Parathyroid adenoma (tissue), 2 donors: Measurements from ENCODE around the gene LMX1B.

ENCODE experiments used
- H2AFZ ChIP-seq: fragments of 300-600 bp; sonication (generic); one replicate; pipeline ENCODE4 v1.7.0; 2017; ENCODE audit warnings: antibody characterized with exemption, mild to moderate bottlenecking
- H3K27ac ChIP-seq: fragments of 300-600 bp; sonication (generic); one replicate; pipeline ENCODE4 v1.7.0; 2017
- H3K27me3 ChIP-seq: fragments of 300-600 bp; sonication (generic); one replicate; pipeline ENCODE4 v1.7.0; 2017; ENCODE audit warnings: low read length; ENCODE audit not compliant: control insufficient read depth, insufficient read depth
- H3K36me3 ChIP-seq: fragments of 300-600 bp; sonication (generic); one replicate; pipeline ENCODE4 v1.7.0; 2017; ENCODE audit warnings: low read length; ENCODE audit not compliant: control insufficient read depth, insufficient read depth
- H3K4me1 ChIP-seq: fragments of 300-600 bp; sonication (generic); one replicate; pipeline ENCODE4 v1.7.0; 2017; ENCODE audit warnings: control low read depth
- H3K4me2 ChIP-seq: fragments of 300-600 bp; sonication (generic); one replicate; pipeline ENCODE4 v1.7.0; 2017; ENCODE audit warnings: low read length
- H3K4me3 ChIP-seq: fragments of 300-600 bp; sonication (generic); one replicate; pipeline ENCODE4 v1.7.0; 2017; ENCODE audit warnings: low read depth, low read length
- H3K79me2 ChIP-seq: fragments of 300-600 bp; sonication (generic); one replicate; pipeline ENCODE4 v1.7.0; 2017; ENCODE audit warnings: control low read depth
- H3K9ac ChIP-seq: fragments of 300-600 bp; sonication (generic); one replicate; pipeline ENCODE4 v1.7.0; 2017; ENCODE audit warnings: mild to moderate bottlenecking
- H3K9me3 ChIP-seq: fragments of 300-600 bp; sonication (generic); one replicate; pipeline ENCODE4 v1.7.0; 2017; ENCODE audit warnings: low read length; ENCODE audit not compliant: control insufficient read depth
- TF ChIP-seq, protein P1 (sequence below): fragments of 300-600 bp; sonication (generic); IDR thresholded peaks from one replicate; pipeline ENCODE4 v1.7.0; 2017; ENCODE audit warnings: antibody characterized with exemption, mild to moderate bottlenecking
- donor health status: primary hyperparathyroidism.

The LMX1B gene

DNA sequence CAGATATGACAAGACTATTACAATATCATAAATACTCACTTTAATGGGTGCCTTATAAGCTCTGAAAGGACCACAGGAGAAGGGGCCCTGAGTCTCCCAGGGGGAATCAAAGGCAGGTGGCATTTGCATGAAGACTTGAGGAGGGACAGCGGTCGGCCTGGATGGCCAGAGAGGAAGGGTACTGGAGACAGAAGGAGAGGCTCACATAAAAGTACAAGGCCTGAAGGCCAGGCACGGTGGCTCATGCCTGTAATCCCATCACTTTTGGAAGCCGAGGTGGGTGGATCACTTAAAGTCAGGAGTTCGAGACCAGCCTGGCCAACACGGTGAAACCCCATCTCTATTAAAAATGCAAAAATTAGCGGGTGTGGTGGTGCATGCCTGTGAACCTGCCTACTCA is 29.1 kb upstream of the LMX1B start:
- H3K9me3 ChIP-seq, result no peaks in the 10 kb centered on the region
- H2AFZ ChIP-seq, result no peak overlapping the region
- H3K4me2 ChIP-seq, result no peak overlapping the region
- H3K27ac ChIP-seq, result no peak overlapping the region
- H3K9ac ChIP-seq, result no peak overlapping the region
- no peaks in the 10 kb centered on the region for H3K79me2 ChIP-seq
- TF ChIP-seq, protein P1, sequence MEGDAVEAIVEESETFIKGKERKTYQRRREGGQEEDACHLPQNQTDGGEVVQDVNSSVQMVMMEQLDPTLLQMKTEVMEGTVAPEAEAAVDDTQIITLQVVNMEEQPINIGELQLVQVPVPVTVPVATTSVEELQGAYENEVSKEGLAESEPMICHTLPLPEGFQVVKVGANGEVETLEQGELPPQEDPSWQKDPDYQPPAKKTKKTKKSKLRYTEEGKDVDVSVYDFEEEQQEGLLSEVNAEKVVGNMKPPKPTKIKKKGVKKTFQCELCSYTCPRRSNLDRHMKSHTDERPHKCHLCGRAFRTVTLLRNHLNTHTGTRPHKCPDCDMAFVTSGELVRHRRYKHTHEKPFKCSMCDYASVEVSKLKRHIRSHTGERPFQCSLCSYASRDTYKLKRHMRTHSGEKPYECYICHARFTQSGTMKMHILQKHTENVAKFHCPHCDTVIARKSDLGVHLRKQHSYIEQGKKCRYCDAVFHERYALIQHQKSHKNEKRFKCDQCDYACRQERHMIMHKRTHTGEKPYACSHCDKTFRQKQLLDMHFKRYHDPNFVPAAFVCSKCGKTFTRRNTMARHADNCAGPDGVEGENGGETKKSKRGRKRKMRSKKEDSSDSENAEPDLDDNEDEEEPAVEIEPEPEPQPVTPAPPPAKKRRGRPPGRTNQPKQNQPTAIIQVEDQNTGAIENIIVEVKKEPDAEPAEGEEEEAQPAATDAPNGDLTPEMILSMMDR, result no peak
- no peak overlapping the region for H3K4me3 ChIP-seq
- H3K27me3 ChIP-seq, result no peaks in the 10 kb centered on the region
- no peaks in the 10 kb centered on the region for H3K4me1 ChIP-seq
- H3K36me3 ChIP-seq, result no peaks in the 10 kb centered on the region

DNA sequence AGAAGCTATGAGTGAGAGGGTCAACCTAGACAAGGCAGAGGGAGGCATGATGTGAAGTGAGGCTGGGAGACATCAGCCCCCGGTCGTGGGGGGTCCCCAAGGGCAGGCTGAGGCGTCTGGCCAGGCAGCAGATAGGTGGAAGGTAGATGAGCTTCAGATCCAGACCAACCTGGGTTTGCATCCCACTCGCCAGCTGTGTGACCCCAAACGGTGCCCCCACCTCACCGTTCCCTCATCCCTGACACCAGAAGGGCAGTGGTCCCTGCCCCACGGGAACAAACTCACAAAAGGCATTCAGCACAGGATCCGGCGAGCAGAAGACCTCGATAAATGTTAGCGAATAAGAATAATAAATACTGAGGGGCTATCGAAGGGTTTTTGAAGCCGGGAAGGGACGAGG is 27.5 kb upstream of the LMX1B start:
- no peak overlapping the region for H3K4me2 ChIP-seq
- H2AFZ ChIP-seq, result no peak overlapping the region
- no peaks in the 10 kb centered on the region for H3K36me3 ChIP-seq
- TF ChIP-seq, protein P1, result no peak
- no peaks in the 10 kb centered on the region for H3K27me3 ChIP-seq
- H3K9me3 ChIP-seq, result no peaks in the 10 kb centered on the region
- H3K9ac ChIP-seq, result no peak overlapping the region
- no peaks in the 10 kb centered on the region for H3K79me2 ChIP-seq
- no peak overlapping the region for H3K4me3 ChIP-seq
- no peak overlapping the region for H3K27ac ChIP-seq
- H3K4me1 ChIP-seq, result no peaks in the 10 kb centered on the region

DNA sequence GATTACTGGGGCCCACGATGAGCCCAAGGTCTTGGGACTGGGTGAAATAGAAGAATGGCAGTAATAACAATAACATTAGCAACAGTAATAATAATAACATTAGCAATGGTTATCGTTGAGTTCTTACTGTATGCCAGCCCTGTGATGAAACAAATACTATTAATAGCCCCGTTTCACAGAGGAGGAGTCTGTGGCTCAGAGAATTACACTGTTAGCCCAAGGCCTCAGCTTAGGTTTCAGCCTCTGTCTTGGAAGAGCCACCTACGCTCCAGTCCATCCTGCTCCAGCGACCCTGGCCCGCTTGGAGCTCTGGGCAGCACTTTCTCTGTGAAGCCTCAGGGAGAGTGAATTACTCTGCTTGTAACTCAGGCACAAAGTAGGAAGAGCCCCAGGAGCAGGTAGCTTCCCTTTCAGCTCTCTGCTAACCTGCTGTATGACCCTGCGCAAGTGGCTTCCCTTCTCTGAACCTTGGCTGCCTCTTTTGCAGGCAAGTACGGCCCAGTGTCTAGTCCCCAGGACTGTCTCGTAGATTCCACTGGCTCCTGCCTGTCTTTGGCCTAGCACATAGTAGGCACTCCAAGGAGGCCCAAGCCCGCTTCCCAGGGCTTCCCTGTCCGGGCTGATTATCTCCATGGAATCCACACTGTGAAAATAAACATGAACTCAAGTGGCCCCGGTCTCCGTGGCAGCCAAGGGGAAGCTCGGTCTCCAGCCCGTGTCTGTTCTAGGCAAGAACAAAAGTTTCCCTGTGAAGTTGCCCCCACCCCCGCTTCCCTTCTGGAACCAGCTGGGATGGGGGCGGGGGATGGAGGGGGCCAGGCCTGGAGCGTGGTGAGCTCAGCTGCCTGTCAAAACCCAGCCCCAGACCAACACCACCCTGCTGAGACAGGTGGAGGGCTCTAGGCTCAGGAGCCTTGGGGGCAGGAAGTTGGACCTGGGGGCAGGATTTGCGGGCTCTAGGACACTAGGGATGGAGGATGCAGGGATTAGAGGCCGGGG is 26.2 kb upstream of the LMX1B start:
- H2AFZ ChIP-seq, result no peak overlapping the region
- no peaks in the 10 kb centered on the region for H3K79me2 ChIP-seq
- H3K27ac ChIP-seq, result no peak overlapping the region
- H3K9me3 ChIP-seq, result no peaks in the 10 kb centered on the region
- no peaks in the 10 kb centered on the region for H3K36me3 ChIP-seq
- no peak overlapping the region for H3K4me3 ChIP-seq
- H3K9ac ChIP-seq, result no peak overlapping the region
- H3K4me1 ChIP-seq, result no peaks in the 10 kb centered on the region
- H3K27me3 ChIP-seq, result no peaks in the 10 kb centered on the region
- TF ChIP-seq, protein P1, result no peak
- no peak overlapping the region for H3K4me2 ChIP-seq

DNA sequence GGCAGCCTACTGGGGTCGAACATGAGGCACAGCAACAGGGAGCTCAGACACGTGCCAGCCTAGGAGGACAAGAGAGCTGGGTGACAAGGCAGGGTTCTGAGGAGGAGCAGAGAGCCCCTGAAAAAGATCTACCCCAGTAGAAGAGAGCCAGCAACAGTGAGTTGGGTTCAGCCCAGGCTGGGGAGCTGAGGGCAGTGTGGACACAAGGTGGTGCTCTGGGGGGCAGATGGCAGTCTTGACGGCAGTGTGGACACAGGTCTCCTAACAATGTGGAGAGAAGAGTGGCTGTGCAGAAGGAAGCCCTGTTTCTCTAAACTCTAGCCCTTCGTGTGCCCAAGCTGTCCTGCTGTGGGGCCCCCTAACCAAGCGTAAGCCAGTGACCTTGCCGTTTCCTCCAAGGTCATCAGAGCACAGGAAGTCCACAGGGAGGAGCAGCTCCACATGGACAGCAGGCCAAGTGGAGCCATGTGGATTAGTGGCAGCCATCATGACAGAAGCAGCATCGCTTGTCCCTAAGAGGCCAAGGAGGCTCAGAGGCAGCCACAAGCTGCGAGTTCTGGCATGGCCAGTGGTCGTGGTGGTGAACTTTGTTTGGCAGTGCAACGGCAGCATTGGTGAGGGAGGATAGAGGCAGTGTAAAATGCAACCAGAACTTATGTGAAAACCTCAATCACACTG is 25.1 kb upstream of the LMX1B start:
- TF ChIP-seq, protein P1, result no peak
- Histone ChIP-seq H3K9ac (no peak overlapping the region), H3K4me1 (no peaks in the 10 kb centered on the region), H3K4me2 (no peak overlapping the region), H2AFZ (no peak overlapping the region), H3K36me3 (no peaks in the 10 kb centered on the region), H3K9me3 (no peaks in the 10 kb centered on the region), H3K27ac (no peak overlapping the region), H3K27me3 (no peaks in the 10 kb centered on the region), H3K4me3 (no peak overlapping the region), H3K79me2 (no peaks in the 10 kb centered on the region)
